B cell (primary cell): ENCODE results near the gene NDUFAF5. TPM values are rescaled to one million over a fixed set of nuclear protein-coding genes. Genes with fewer than 3 reads are reported as not detected.

Source experiments
- ATAC-seq: fragments of 200-7000 bp; cut with Tn5 transposase; one replicate; pipeline ENCODE4 v1.10.0; 2021; ENCODE audit warnings: low read depth, mild to moderate bottlenecking, moderate number of reproducible peaks, moderate library complexity
- CTCF ChIA-PET: fragments of 350-600 bp; sonication (Branson Sonifier 250); formaldehyde crosslinking; loops from one replicate; lab custom pipeline; 2021; ENCODE audit warnings: antibody characterized with exemption, inconsistent platforms; lab: Charles Lee
- POLR2A ChIA-PET: fragments of 350-600 bp; sonication (Branson Sonifier 250); formaldehyde crosslinking; loops from one replicate; lab custom pipeline; 2021; ENCODE audit warnings: antibody characterized with exemption; lab: Charles Lee
- DNase-seq: peaks from one replicate; pipeline ENCODE4 v3.0.0; 2013
- H2AFZ ChIP-seq: 2 replicates; pipeline ENCODE4 v1.6.1; 2012; ENCODE audit warnings: mild to moderate bottlenecking, low read depth, low read length; ENCODE audit not compliant: insufficient read depth, poor library complexity, severe bottlenecking
- H3K27ac ChIP-seq, 2 donors: 1 replicate in 1 of 2; 2 replicates in 1 of 2; pipeline ENCODE4 v1.5.1; 2012 to 2013; ENCODE audit warnings: low read length in 2 of 2, mild to moderate bottlenecking in 2 of 2, moderate library complexity in 1 of 2
- H3K27me3 ChIP-seq, 4 experiments: fragments of 200-600 bp in 1 of 4; sonication (generic) in 1 of 4; replicated peaks in 1 of 4; 1 replicate in 2 of 4; 2 replicates in 2 of 4; pipeline versions ENCODE4 v1.6.1 to v1.7.0; 2013 to 2016; ENCODE audit warnings: low read length in 3 of 4, mild to moderate bottlenecking in 2 of 4, mixed read lengths in 1 of 4, moderate library complexity in 1 of 4; ENCODE audit not compliant: insufficient read depth in 4 of 4, control insufficient read depth in 3 of 4; ENCODE audit errors: control extremely low read depth in 1 of 4
- H3K36me3 ChIP-seq, 2 experiments: replicated peaks in 1 of 2; 1 replicate in 1 of 2; 2 replicates in 1 of 2; pipeline versions ENCODE4 v1.6.1 to v1.7.1; 2013; ENCODE audit warnings: low read length in 1 of 2; ENCODE audit not compliant: insufficient read depth in 2 of 2, control insufficient read depth in 1 of 2; ENCODE audit errors: control extremely low read depth in 1 of 2, extremely low read depth in 1 of 2
- H3K4me1 ChIP-seq, 2 donors: fragments of 200-600 bp in 1 of 2; sonication (generic) in 1 of 2; 1 replicate in 1 of 2; 2 replicates in 1 of 2; pipeline versions ENCODE4 v1.5.1 to v1.6.1; 2013 to 2017; ENCODE audit warnings: low read length in 2 of 2; ENCODE audit not compliant: control insufficient read depth in 2 of 2, insufficient read depth in 2 of 2
- H3K4me2 ChIP-seq: replicated peaks from 2 replicates; pipeline ENCODE3; 2012; ENCODE audit warnings: mild to moderate bottlenecking, low read depth, low read length; ENCODE audit not compliant: poor library complexity, severe bottlenecking
- H3K4me3 ChIP-seq, 5 experiments: fragments of 200-600 bp in 1 of 5; sonication (generic) in 1 of 5; 1 replicate in 3 of 5; 2 replicates in 2 of 5; pipeline versions ENCODE4 v1.5.1 to v1.7.0; 2011 to 2016; ENCODE audit warnings: low read length in 4 of 5, mild to moderate bottlenecking in 4 of 5, low read depth in 2 of 5, control low read depth in 1 of 5, moderate library complexity in 1 of 5; ENCODE audit not compliant: insufficient read depth in 1 of 5; ENCODE audit errors: control extremely low read depth in 1 of 5, extremely low read depth in 1 of 5
- H3K79me2 ChIP-seq: fragments of 200-600 bp; sonication (generic); one replicate; pipeline ENCODE4 v1.6.0; 2016; ENCODE audit warnings: low read length; ENCODE audit not compliant: control insufficient read depth, insufficient read depth
- H3K9ac ChIP-seq: fragments of 200-600 bp; sonication (generic); 2 replicates; pipeline ENCODE4 v1.6.1; 2017; ENCODE audit warnings: mild to moderate bottlenecking, low read length, moderate library complexity
- H3K9me3 ChIP-seq, 3 donors: one replicate each; pipeline versions ENCODE4 v1.6.1 to v1.7.1; 2013; ENCODE audit warnings: low read length in 2 of 3; ENCODE audit not compliant: control insufficient read depth in 2 of 3, insufficient read depth in 1 of 3; ENCODE audit errors: control extremely low read depth in 1 of 3
- H4K20me1 ChIP-seq: 2 replicates; pipeline ENCODE4 v1.6.0; 2012; ENCODE audit warnings: mild to moderate bottlenecking, low read length; ENCODE audit not compliant: insufficient read depth, control insufficient read depth, poor library complexity, severe bottlenecking
- H3K27ac Mint-ChIP-seq: one replicate; pipeline ENCODE4 v1.8.0; 2021; ENCODE audit warnings: mixed read lengths
- H3K27me3 Mint-ChIP-seq: one replicate; pipeline ENCODE4 v1.8.0; 2021; ENCODE audit warnings: mixed read lengths
- H3K4me1 Mint-ChIP-seq: one replicate; pipeline ENCODE4 v1.8.0; 2021; ENCODE audit warnings: mixed read lengths
- H3K4me3 Mint-ChIP-seq: one replicate; pipeline ENCODE4 v1.8.0; 2021; ENCODE audit warnings: mixed read lengths
- H3K9me3 Mint-ChIP-seq: one replicate; pipeline ENCODE4 v1.8.0; 2022; ENCODE audit warnings: mixed read lengths; ENCODE audit not compliant: insufficient read depth
- EZH2 ChIP-seq: IDR thresholded peaks from 2 replicates; pipeline ENCODE4 v1.6.1; 2012; ENCODE audit warnings: borderline replicate concordance, low read depth, mild to moderate bottlenecking, moderate library complexity, low read length; ENCODE audit not compliant: insufficient read depth, poor library complexity, severe bottlenecking
- WGBS: methylation state at CpG from one replicate; pipeline ENCODE4 v1.1.5; 2013; ENCODE audit warnings: missing lambda C conversion rate; ENCODE audit not compliant: insufficient coverage; 5-methylcytosine and 5-hydroxymethylcytosine counted together
- intact Hi-C: fragments of 100-400 bp; cut with micrococcal nuclease; formaldehyde crosslinking; loops from one replicate; pipeline ENCODE4 v1.10.0; 2022
- polyA plus RNA-seq: library from polyadenylated mRNA; depleted of rRNA; stranded (reverse); fragments of >200 nt; gene quantifications from 2 replicates; pipeline ENCODE4 v1.2.3, GENCODE V29; 2012
- total RNA-seq, 2 donors: library from RNA; stranded (reverse); fragments of 120-200 nt in 1 of 2; gene quantifications; 1 replicate in 1 of 2; 2 replicates in 1 of 2; pipeline versions ENCODE4 v1.2.3 to v1.2.4, GENCODE V29; 2013 to 2022
- TF ChIP-seq, protein P1 (sequence below): fragments of 200-600 bp; IDR thresholded peaks from one replicate; pipeline ENCODE4 v1.8.0; 2022; ENCODE audit warnings: antibody characterized with exemption, mild to moderate bottlenecking

Gene NDUFAF5
- total and polyA plus RNA-seq, 2 donors (not counting 1 experiment from before 2014, with no cell fraction given), result 6.5 to 28.8 TPM

DNA sequence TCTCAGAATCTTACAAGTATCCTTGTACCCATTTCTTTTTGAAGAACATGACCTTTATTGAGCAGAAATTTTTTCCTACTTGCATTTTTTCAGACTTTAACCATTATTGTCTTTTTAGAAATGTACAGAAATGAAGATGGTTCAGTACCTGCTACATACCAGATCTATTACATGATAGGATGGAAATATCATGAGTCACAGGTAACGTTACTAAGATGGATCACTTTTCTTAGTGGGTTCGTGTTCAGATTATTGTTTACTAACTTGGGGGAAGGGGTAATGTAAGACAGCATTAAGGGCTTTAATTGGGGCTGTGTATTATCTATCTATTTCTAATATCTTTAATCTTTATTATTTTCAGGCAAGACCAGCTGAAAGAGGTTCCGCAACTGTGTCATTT is 31.9 kb downstream of the NDUFAF5 start:
- CTCF ChIA-PET, result interaction anchor here (1.5 kb wide), 1 partner anchor 45 kb away, joined by 3 read pairs; no protein-coding TSS in a partner anchor
- Histone ChIP-seq H4K20me1 (no peaks in the 10 kb centered on the region), H3K4me3 (no peak overlapping the region), H3K4me1 (no peaks in the 10 kb centered on the region), H3K36me3 (peaks cover 25 to 49% of the 10 kb centered on the region in 2 experiments), H3K9ac (no peak overlapping the region), H3K9me3 (no peaks in the 10 kb centered on the region), H3K79me2 (no peaks in the 10 kb centered on the region), H3K27me3 (no peaks in the 10 kb centered on the region), H3K4me2 (no peak overlapping the region), H2AFZ (no peak overlapping the region), H3K27ac (no peak overlapping the region)
- ATAC-seq (no peak), DNase-seq (no peak)
- no peak overlapping the region for H3K4me3 Mint-ChIP-seq
- no peaks in the 10 kb centered on the region for H3K9me3 Mint-ChIP-seq
- TF ChIP-seq, protein P1, sequence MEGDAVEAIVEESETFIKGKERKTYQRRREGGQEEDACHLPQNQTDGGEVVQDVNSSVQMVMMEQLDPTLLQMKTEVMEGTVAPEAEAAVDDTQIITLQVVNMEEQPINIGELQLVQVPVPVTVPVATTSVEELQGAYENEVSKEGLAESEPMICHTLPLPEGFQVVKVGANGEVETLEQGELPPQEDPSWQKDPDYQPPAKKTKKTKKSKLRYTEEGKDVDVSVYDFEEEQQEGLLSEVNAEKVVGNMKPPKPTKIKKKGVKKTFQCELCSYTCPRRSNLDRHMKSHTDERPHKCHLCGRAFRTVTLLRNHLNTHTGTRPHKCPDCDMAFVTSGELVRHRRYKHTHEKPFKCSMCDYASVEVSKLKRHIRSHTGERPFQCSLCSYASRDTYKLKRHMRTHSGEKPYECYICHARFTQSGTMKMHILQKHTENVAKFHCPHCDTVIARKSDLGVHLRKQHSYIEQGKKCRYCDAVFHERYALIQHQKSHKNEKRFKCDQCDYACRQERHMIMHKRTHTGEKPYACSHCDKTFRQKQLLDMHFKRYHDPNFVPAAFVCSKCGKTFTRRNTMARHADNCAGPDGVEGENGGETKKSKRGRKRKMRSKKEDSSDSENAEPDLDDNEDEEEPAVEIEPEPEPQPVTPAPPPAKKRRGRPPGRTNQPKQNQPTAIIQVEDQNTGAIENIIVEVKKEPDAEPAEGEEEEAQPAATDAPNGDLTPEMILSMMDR, result no peak
- no peak for TF ChIP-seq EZH2
- POLR2A ChIA-PET, result no interaction called here
- H3K4me1 Mint-ChIP-seq, result no peaks in the 10 kb centered on the region
- intact Hi-C loops, result no loop called here
- no peak overlapping the region for H3K27ac Mint-ChIP-seq
- H3K27me3 Mint-ChIP-seq, result no peaks in the 10 kb centered on the region
- no CpG with 5 or more reads among the region's 3 CpGs for WGBS

DNA sequence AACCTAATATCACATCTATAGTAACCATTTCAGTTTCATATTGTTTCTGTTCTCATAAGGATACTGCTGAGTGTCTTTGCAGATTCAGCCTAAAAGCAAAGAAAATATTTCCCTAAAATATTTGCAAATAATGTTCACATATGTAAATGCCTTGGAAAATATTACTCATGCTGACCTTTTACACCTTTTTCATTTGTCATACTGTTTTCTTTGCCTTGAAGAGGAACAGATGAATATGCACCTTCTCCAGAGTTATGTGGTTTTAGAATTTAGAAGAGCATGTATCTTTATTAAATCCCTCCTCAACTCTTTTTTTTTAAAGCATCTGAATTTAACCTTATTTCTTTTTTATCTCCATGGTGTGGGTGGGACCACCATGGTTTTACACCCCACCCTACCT is 32.5 kb downstream of the NDUFAF5 start:
- Mint-ChIP-seq H3K27me3 (no peaks in the 10 kb centered on the region), H3K27ac (no peak overlapping the region), H3K9me3 (no peaks in the 10 kb centered on the region), H3K4me1 (no peaks in the 10 kb centered on the region), H3K4me3 (no peak overlapping the region)
- H3K27me3 ChIP-seq, result no peaks in the 10 kb centered on the region
- no peak overlapping the region for H3K27ac ChIP-seq
- peaks cover 19 to 43% of the 10 kb centered on the region in 2 experiments for H3K36me3 ChIP-seq
- intact Hi-C loops, result no loop called here
- H3K4me2 ChIP-seq, result no peak overlapping the region
- no peak overlapping the region for H2AFZ ChIP-seq
- no peaks in the 10 kb centered on the region for H4K20me1 ChIP-seq
- no peaks in the 10 kb centered on the region for H3K79me2 ChIP-seq
- no peak overlapping the region for H3K9ac ChIP-seq
- no peak for ATAC-seq
- no peak for DNase-seq
- H3K4me1 ChIP-seq, result no peaks in the 10 kb centered on the region
- ChIA-PET POLR2A (no interaction called here), CTCF (interaction anchor here (0.7 to 3.6 kb wide), 2 partner anchors 75 to 236 kb away, joined by 3 to 21 read pairs; no protein-coding TSS in a partner anchor)
- H3K9me3 ChIP-seq, result no peaks in the 10 kb centered on the region
- TF ChIP-seq, protein P1, result no peak
- no peak for TF ChIP-seq EZH2
- no peak overlapping the region for H3K4me3 ChIP-seq
